K562 (cell line): Measurements from ENCODE around the gene MAD1L1. TPM values are rescaled to one million over a fixed set of nuclear protein-coding genes. Genes with fewer than 3 reads are reported as not detected.
A peak's percentile ranks its signal among the peaks of the same experiment; 100 is the strongest.

Experiments used
- ARID3A ChIP-seq: IDR thresholded peaks from 2 replicates; pipeline ENCODE4 v1.6.1; 2012; ENCODE audit warnings: low read depth, low read length, improper control_type of control experiment, borderline replicate concordance
- BRCA1 ChIP-seq, 2 experiments: fragments of 450-650 bp in 1 of 2; sonication (generic) in 1 of 2; formaldehyde crosslinking in 1 of 2; IDR thresholded peaks; 2 replicates each; pipeline versions ENCODE4 v1.5.0 to v1.6.1; 2017 to 2020; ENCODE audit warnings: mild to moderate bottlenecking in 1 of 2, missing genetic modification reagents in 1 of 2
- ESRRB ChIP-seq: fragments of 250-450 bp; sonication (Bioruptor Pico); IDR thresholded peaks from 2 replicates; pipeline ENCODE4 v1.5.0; 2020; ENCODE audit warnings: mild to moderate bottlenecking, moderate library complexity, borderline replicate concordance
- GABPB1 ChIP-seq: sonication (generic); formaldehyde crosslinking; IDR thresholded peaks from 2 replicates; pipeline ENCODE4 v1.8.0; 2022; ENCODE audit warnings: mild to moderate bottlenecking, missing genetic modification reagents
- GTF2E2 ChIP-seq: fragments of 200-800 bp; sonication (Bioruptor generic); IDR thresholded peaks from 2 replicates; pipeline ENCODE4 v1.6.1; 2016; ENCODE audit warnings: missing genetic modification characterization, missing compliant biosample characterization
- GTF3C2 ChIP-seq: IDR thresholded peaks from 3 replicates; pipeline ENCODE4 v1.6.1; 2011; ENCODE audit warnings: borderline replicate concordance, mild to moderate bottlenecking, moderate library complexity; ENCODE audit not compliant: insufficient read length; ENCODE audit errors: extremely low read depth
- HMBOX1 ChIP-seq: sonication (generic); IDR thresholded peaks from 2 replicates; pipeline ENCODE4 v1.6.1; 2016
- ILK ChIP-seq: fragments of 450-650 bp; IDR thresholded peaks from 2 replicates; pipeline ENCODE4 v1.6.1; 2016; ENCODE audit warnings: missing genetic modification characterization, low read depth, mild to moderate bottlenecking, missing compliant biosample characterization, moderate library complexity, borderline replicate concordance
- NCOA4 ChIP-seq: fragments of 450-650 bp; IDR thresholded peaks from 2 replicates; pipeline ENCODE4 v1.6.1; 2018; ENCODE audit warnings: mild to moderate bottlenecking; ENCODE audit not compliant: partially characterized antibody
- PCBP1 ChIP-seq: fragments of 200-400 bp; formaldehyde crosslinking; IDR thresholded peaks from 2 replicates; pipeline ENCODE4 v1.6.1; 2018; ENCODE audit warnings: mild to moderate bottlenecking, low read depth, low read length; ENCODE audit not compliant: poor library complexity, severe bottlenecking
- POLR2AphosphoS2 ChIP-seq: IDR thresholded peaks from 2 replicates; pipeline ENCODE4 v1.6.1; 2012; ENCODE audit warnings: low read length, improper control_type of control experiment
- POLR3A ChIP-seq: IDR thresholded peaks from 2 replicates; pipeline ENCODE4 v1.6.1; 2011; ENCODE audit warnings: borderline replicate concordance, mild to moderate bottlenecking, moderate library complexity; ENCODE audit not compliant: insufficient read length, insufficient read depth; ENCODE audit errors: extremely low read depth
- RCOR1 ChIP-seq, 2 experiments: IDR thresholded peaks; 2 replicates each; pipeline ENCODE4 v1.6.1; 2012; ENCODE audit warnings: low read depth in 2 of 2, low read length in 2 of 2, borderline replicate concordance in 1 of 2, improper control_type of control experiment in 1 of 2
- RFX5 ChIP-seq: IDR thresholded peaks from 2 replicates; pipeline ENCODE4 v1.6.1; 2011; ENCODE audit warnings: low read depth, mild to moderate bottlenecking, improper control_type of control experiment, low read length
- SMARCB1 ChIP-seq: IDR thresholded peaks from 2 replicates; pipeline ENCODE4 v1.6.1; 2011; ENCODE audit warnings: improper control_type of control experiment, low read depth; ENCODE audit not compliant: insufficient read length
- SMC3 ChIP-seq: conservative IDR thresholded peaks from 2 replicates; pipeline ENCODE4 v1.6.1; 2011; ENCODE audit warnings: low read depth, low read length, improper control_type of control experiment; ENCODE audit not compliant: insufficient read depth
- SRSF7 ChIP-seq: fragments of 200-400 bp; formaldehyde crosslinking; optimal IDR thresholded peaks from 2 replicates; pipeline ENCODE3; 2017; ENCODE audit warnings: mild to moderate bottlenecking, low read depth, low read length
- ZC3H8 ChIP-seq: fragments of 450-650 bp; IDR thresholded peaks from 2 replicates; pipeline ENCODE4 v1.6.1; 2017
- ZNF12 ChIP-seq: sonication (generic); formaldehyde crosslinking; IDR thresholded peaks from 2 replicates; pipeline ENCODE4 v1.4.0; 2020; ENCODE audit warnings: mild to moderate bottlenecking, missing genetic modification reagents
- ZNF175 ChIP-seq: fragments of 200-800 bp; sonication (Bioruptor generic); IDR thresholded peaks from 2 replicates; pipeline ENCODE4 v1.6.1; 2016; ENCODE audit warnings: low read depth, mild to moderate bottlenecking, missing genetic modification characterization, missing compliant biosample characterization
- ZNF586 ChIP-seq: fragments of 450-650 bp; formaldehyde crosslinking; conservative IDR thresholded peaks from 2 replicates; pipeline ENCODE4 v1.4.0; 2020; ENCODE audit warnings: mild to moderate bottlenecking, moderate library complexity
- ZNF778 ChIP-seq: fragments of 450-650 bp; formaldehyde crosslinking; IDR thresholded peaks from 2 replicates; pipeline ENCODE4 v1.4.0; 2020; ENCODE audit warnings: mild to moderate bottlenecking, moderate library complexity
- polyA plus RNA-seq, 8 experiments: library from polyadenylated mRNA; depleted of rRNA in 4 of 8; stranded (reverse) in 5 of 8; unstranded in 3 of 8; fragments of >200 nt; fragmentation: Nextera tagmentation in 2 of 8; fragmentation: Illumina TruSeq in 1 of 8; extraction: Ambion mirVana in 2 of 8; extraction: Trizol in 1 of 8; gene quantifications; 2 replicates each; pipeline versions ENCODE4 v1.2.1 to v1.2.3, GENCODE V29; 2011 to 2014; ENCODE audit warnings: inconsistent platforms in 1 of 8, missing spikeins in 1 of 8
- total RNA-seq, 7 experiments: library from RNA; depleted of rRNA in 6 of 7; stranded (reverse); fragments of >200 nt in 6 of 7; fragmentation: Illumina TruSeq in 2 of 7; extraction: Trizol in 2 of 7; gene quantifications; 2 replicates each; pipeline versions ENCODE4 v1.2.1 to v1.2.3, GENCODE V29; 2011 to 2021; ENCODE audit warnings: low replicate concordance in 1 of 7

Gene MAD1L1
- total and polyA plus RNA-seq, 9 of the 15 experiments (the other 6 are each of a cell fraction or from before 2014, with no cell fraction given) = 1.7 to 89.7 (median 18.0) TPM

- TF ChIP-seq POLR3A (no peak), GTF2E2 (tag) (no peak), ZC3H8 (no peak), ZNF778 (CRISPR knock-in tag) (no peak), BRCA1 (IDR thresholded peaks at IDR 0.05) (no peak), BRCA1 (CRISPR knock-in tag; IDR thresholded peaks at IDR 0.05) (no peak), ZNF586 (CRISPR knock-in tag) (no peak), RFX5 (no peak), PCBP1 (no peak), SMARCB1 (no peak), ARID3A (no peak), SMC3 (peak; percentile 68), HMBOX1 (no peak), GTF3C2 (no peak), NCOA4 (no peak), ESRRB (CRISPR knock-in tag) (no peak), SRSF7 (no peak), ZNF12 (CRISPR knock-in tag) (no peak), GABPB1 (peak; percentile 77), RCOR1 (IDR thresholded peaks at IDR 0.05; ENCODE audit: borderline replicate concordance in 1 of 2, low read depth in 2 of 2, low read length in 2 of 2) (peak in 1 of 2 experiments; percentile 71; a peak in 1 of 4 replicates), ZNF175 (CRISPR knock-in tag) (0 out of 2 replicates have a peak, but pooled peaks have one; percentile 58), ILK (tag) (no peak), POLR2AphosphoS2 (no peak)
These were observed 128.5 kb downstream of the MAD1L1 start (continued) for GRCh38 chr7:2104107-2104710.
